Posterior vena cava (tissue), 2 donors: Measurements from ENCODE around the gene EFCC1. TPM values are rescaled to one million over a fixed set of nuclear protein-coding genes. Genes with fewer than 3 reads are reported as not detected.

Source experiments
- DNase-seq: peaks from one replicate; pipeline ENCODE4 v3.0.0-alpha.2; 2020; ENCODE audit warnings: low spot score
- intact Hi-C, 2 donors: fragments of 100-400 bp; cut with DNase I; formaldehyde crosslinking; loops; one replicate each; pipeline versions ENCODE4 v1.14.1 to v1.14.2; 2022 to 2023
- total RNA-seq, 2 donors: library from RNA; stranded (reverse); fragmentation: NEBNext Ultra II Directional; extraction: Animal tissue kit (Norgen Biotek cat#: 25700); gene quantifications; one replicate each; pipeline ENCODE4 v1.2.1, GENCODE V29; 2021
- donor health status: DM: yes; HTN: yes; CAD: no.
- donor health status: DM: yes; HTN: yes; CAD: no.

The EFCC1 gene
- total RNA-seq, 2 donors from 2014 or later = 1.3 to 2.1 TPM

GRCh38 chr3:128993461-128994172 is 7.5 kb upstream of the EFCC1 start, which contains the start of gene CFAP92:
Gene CFAP92 (minus strand): TSS chr3:128994076. CDS start chr3:128993304, 772 bp downstream.
- intact Hi-C loops = no loop called here
- DNase-seq = peak; percentile 96

- DNase-seq = no peak
- intact Hi-C loops = no loop called here
Observed at GRCh38 chr3:128994173-128994512, 7.0 kb upstream of the EFCC1 start.

GRCh38 chr3:128994581-128995546 is 6.2 kb upstream of the EFCC1 start:
- no peak for DNase-seq
- intact Hi-C loops = no loop called here

- intact Hi-C loops = no loop called here
- DNase-seq = no peak
Observed at GRCh38 chr3:128995737-128996136, 5.4 kb upstream of the EFCC1 start.

- intact Hi-C loops = no loop called here
Observed at GRCh38 chr3:128996200-128996599, 4.9 kb upstream of the EFCC1 start.

GRCh38 chr3:128996726-128997125 is 4.4 kb upstream of the EFCC1 start:
- intact Hi-C loops = no loop called here
- no peak for DNase-seq

More at GRCh38 chr3:128996200-128996599, 4.9 kb upstream of the EFCC1 start:
- DNase-seq = no peak

GRCh38 chr3:128997486-128998133 is 3.5 kb upstream of the EFCC1 start:
- intact Hi-C loops = no loop called here
- DNase-seq = no peak

- intact Hi-C loops = no loop called here
- no peak for DNase-seq
Observed at GRCh38 chr3:128998561-128998960, 2.5 kb upstream of the EFCC1 start.

GRCh38 chr3:128999102-128999501 is 2.0 kb upstream of the EFCC1 start:
- intact Hi-C loops = no loop called here
- no peak for DNase-seq

GRCh38 chr3:129000742-129001100 is 383 bp upstream of the EFCC1 start:
- intact Hi-C loops = no loop called here
- no peak for DNase-seq

GRCh38 chr3:129001806-129002572 is 885 bp downstream of the EFCC1 start:
- intact Hi-C loops = no loop called here
- DNase-seq = peak; percentile 29

GRCh38 chr3:129002573-129003569 is 1.8 kb downstream of the EFCC1 start:
- no peak for DNase-seq
- intact Hi-C loops = no loop called here

- intact Hi-C loops = no loop called here
- peak; percentile 76 for DNase-seq
Observed at GRCh38 chr3:129003578-129004112, 2.5 kb downstream of the EFCC1 start.

GRCh38 chr3:129004639-129005295 is 3.7 kb downstream of the EFCC1 start:
- peak; percentile 37 for DNase-seq
- intact Hi-C loops = no loop called here

GRCh38 chr3:129005526-129006303 is 4.6 kb downstream of the EFCC1 start:
- intact Hi-C loops = no loop called here

GRCh38 chr3:129006864-129007263 is 5.8 kb downstream of the EFCC1 start:
- intact Hi-C loops = no loop called here
- DNase-seq = peak; percentile 30

More at GRCh38 chr3:129005526-129006303, 4.6 kb downstream of the EFCC1 start:
- DNase-seq = peak; percentile 67
